ENCODE data around the gene UNC13D.
A peak's percentile ranks its signal among the peaks of the same experiment; 100 is the strongest.
"Not testable (repeated sequence)": the region's sequence is repeated elsewhere in the genome, so short reads cannot be mapped to it uniquely, and the experiment has no call there.

UNC13D gene

GRCh38 chr17:75813081-75814020 lies 30.9 kb downstream of the UNC13D start:
- FAIRE-seq = no peak
- TF ChIP-seq PAX5 (IDR thresholded peaks at IDR 0.05; ENCODE audit: insufficient read depth, low read length, severe bottlenecking) (no peak), POLR2A (IDR thresholded peaks at IDR 0.05; ENCODE audit: low read depth, low read length) (no peak), TAF1 (IDR thresholded peaks at IDR 0.05; ENCODE audit: low read depth, low read length) (no peak), SPI1 (IDR thresholded peaks at IDR 0.05; ENCODE audit: low read depth, low read length) (no peak), POLR2AphosphoS5 (IDR thresholded peaks at IDR 0.05; ENCODE audit: low read depth, low read length) (no peak), POU2F2 (IDR thresholded peaks at IDR 0.05; ENCODE audit: low read depth, low read length) (no peak)
- no peak for DNase-seq (ENCODE audit: insufficient read length, low spot score)

- FAIRE-seq = no peak
- DNase-seq (ENCODE audit: insufficient read length, low spot score) = no peak
- no peak for TF ChIP-seq SPI1 (IDR thresholded peaks at IDR 0.05; ENCODE audit: low read depth, low read length)
- no peak for TF ChIP-seq PAX5 (IDR thresholded peaks at IDR 0.05; ENCODE audit: insufficient read depth, low read length, severe bottlenecking)
- no peak for TF ChIP-seq TAF1 (IDR thresholded peaks at IDR 0.05; ENCODE audit: low read depth, low read length)
- TF ChIP-seq POLR2A (IDR thresholded peaks at IDR 0.05; ENCODE audit: low read depth, low read length) = no peak
- no peak for TF ChIP-seq POU2F2 (IDR thresholded peaks at IDR 0.05; ENCODE audit: low read depth, low read length)
- TF ChIP-seq POLR2AphosphoS5 (IDR thresholded peaks at IDR 0.05; ENCODE audit: low read depth, low read length) = no peak
Measured at GRCh38 chr17:75812096-75813013, 31.8 kb downstream of the UNC13D start.

- no peak for DNase-seq (ENCODE audit: insufficient read length, low spot score)
- FAIRE-seq = no peak
- TF ChIP-seq TAF1 (IDR thresholded peaks at IDR 0.05; ENCODE audit: low read depth, low read length) (no peak), PAX5 (IDR thresholded peaks at IDR 0.05; ENCODE audit: insufficient read depth, low read length, severe bottlenecking) (no peak), POU2F2 (IDR thresholded peaks at IDR 0.05; ENCODE audit: low read depth, low read length) (no peak), POLR2AphosphoS5 (IDR thresholded peaks at IDR 0.05; ENCODE audit: low read depth, low read length) (no peak), POLR2A (IDR thresholded peaks at IDR 0.05; ENCODE audit: low read depth, low read length) (no peak)
Measured at GRCh38 chr17:75811174-75811573, 33.0 kb downstream of the UNC13D start.

GRCh38 chr17:75810756-75811155 lies 33.4 kb downstream of the UNC13D start:
- not testable (repeated sequence) for FAIRE-seq; DNase-seq (ENCODE audit: insufficient read length, low spot score)

- no peak for TF ChIP-seq POLR2A (IDR thresholded peaks at IDR 0.05; ENCODE audit: low read depth, low read length)
- TF ChIP-seq PAX5 (IDR thresholded peaks at IDR 0.05; ENCODE audit: insufficient read depth, low read length, severe bottlenecking) = no peak
- TF ChIP-seq POU2F2 (IDR thresholded peaks at IDR 0.05; ENCODE audit: low read depth, low read length) = no peak
- no peak for TF ChIP-seq SPI1 (IDR thresholded peaks at IDR 0.05; ENCODE audit: low read depth, low read length)
- TF ChIP-seq TAF1 (IDR thresholded peaks at IDR 0.05; ENCODE audit: low read depth, low read length) = no peak
- TF ChIP-seq POLR2AphosphoS5 (IDR thresholded peaks at IDR 0.05; ENCODE audit: low read depth, low read length) = no peak
- DNase-seq (ENCODE audit: insufficient read length, low spot score) = no peak
- FAIRE-seq = no peak
Measured at GRCh38 chr17:75810216-75810615, 34.0 kb downstream of the UNC13D start.

DNA sequence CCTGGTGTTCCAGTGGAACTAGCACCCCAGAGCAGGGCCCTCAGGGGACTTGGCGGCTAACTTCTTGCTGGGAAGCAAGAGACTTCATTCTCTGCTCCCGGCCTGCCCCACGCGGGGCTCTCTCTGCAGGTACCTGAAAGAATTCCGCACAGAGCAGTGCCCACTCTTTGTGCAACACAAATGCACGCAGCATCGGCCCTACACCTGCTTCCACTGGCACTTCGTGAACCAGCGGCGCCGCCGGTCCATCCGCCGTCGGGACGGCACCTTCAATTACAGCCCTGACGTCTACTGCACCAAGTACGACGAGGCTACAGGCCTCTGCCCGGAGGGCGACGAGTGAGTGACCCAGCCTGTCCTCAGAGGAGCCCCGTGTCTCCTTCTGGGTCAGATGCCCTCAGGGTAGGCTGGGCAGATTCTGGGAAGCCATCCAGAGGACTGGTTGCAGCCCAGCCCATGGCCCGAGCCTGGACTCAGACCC lies 34.5 kb downstream of the UNC13D start:
- no peak for DNase-seq (ENCODE audit: insufficient read length, low spot score)
- no peak for FAIRE-seq
- TF ChIP-seq POLR2A (IDR thresholded peaks at IDR 0.05; ENCODE audit: low read depth, low read length) (no peak), POU2F2 (IDR thresholded peaks at IDR 0.05; ENCODE audit: low read depth, low read length) (no peak), PAX5 (IDR thresholded peaks at IDR 0.05; ENCODE audit: insufficient read depth, low read length, severe bottlenecking) (no peak), SPI1 (IDR thresholded peaks at IDR 0.05; ENCODE audit: low read depth, low read length) (no peak), TAF1 (IDR thresholded peaks at IDR 0.05; ENCODE audit: low read depth, low read length) (no peak), POLR2AphosphoS5 (IDR thresholded peaks at IDR 0.05; ENCODE audit: low read depth, low read length) (no peak)

DNA sequence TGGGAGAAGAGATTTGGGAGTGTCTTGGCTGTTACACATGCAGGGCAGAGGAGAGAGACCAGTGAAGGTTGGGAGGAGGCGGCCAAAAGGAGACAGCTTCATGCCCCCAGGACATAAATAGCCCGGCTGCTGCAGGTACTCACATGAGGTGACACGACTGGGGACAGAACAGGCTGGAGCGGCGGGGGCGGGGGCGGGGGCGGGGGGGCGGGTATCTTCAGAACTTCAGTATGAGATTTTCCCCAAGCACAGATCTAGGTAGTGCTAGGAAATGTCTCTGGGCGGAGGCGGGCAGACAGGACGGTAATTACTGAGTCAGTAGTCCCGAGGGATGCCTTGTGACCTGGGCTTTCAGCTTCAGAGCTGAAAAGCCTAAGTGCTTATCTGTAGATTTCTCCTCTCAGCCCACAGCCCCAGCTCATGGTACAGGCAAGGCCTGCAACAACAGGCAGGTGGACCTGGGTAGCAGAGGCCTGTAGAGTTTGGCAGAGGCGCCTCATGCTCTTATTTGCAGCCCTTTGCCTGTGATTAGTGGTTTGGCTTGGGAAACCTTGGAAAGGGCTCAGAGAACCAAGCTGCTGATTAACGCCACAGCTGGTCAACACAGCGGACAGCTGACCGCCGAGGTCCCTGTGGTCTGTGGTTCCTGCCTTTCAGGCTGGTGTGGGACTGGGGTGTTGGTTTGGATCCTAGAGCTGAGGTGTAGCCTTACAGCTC lies 35.1 kb downstream of the UNC13D start:
- FAIRE-seq (peak; percentile 74), DNase-seq (ENCODE audit: insufficient read length, low spot score) (peak; percentile 30)
- no peak for TF ChIP-seq PAX5 (IDR thresholded peaks at IDR 0.05; ENCODE audit: insufficient read depth, low read length, severe bottlenecking)

DNA sequence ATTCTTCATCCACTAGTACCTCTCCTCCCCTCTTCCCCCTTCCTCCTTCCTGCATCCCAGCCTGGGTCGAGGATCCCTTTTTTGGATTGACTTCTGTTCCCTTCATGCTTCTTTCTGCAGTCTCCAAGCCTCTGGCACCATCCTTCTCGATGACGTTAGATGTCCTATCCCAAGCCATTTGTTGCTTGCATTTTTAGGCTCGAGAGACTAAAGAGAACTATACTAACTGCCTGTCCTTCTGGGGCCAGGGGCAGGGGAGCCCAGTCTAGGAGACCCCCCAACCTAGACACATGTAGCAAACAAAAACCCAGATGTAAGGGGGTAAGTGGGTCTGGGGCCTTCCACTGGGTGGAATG lies 35.7 kb downstream of the UNC13D start:
- TF ChIP-seq PAX5 (IDR thresholded peaks at IDR 0.05; ENCODE audit: insufficient read depth, low read length, severe bottlenecking) (no peak), POU2F2 (IDR thresholded peaks at IDR 0.05; ENCODE audit: low read depth, low read length) (no peak), POLR2A (IDR thresholded peaks at IDR 0.05; ENCODE audit: low read depth, low read length) (no peak), SPI1 (IDR thresholded peaks at IDR 0.05; ENCODE audit: low read depth, low read length) (no peak), TAF1 (IDR thresholded peaks at IDR 0.05; ENCODE audit: low read depth, low read length) (no peak), POLR2AphosphoS5 (IDR thresholded peaks at IDR 0.05; ENCODE audit: low read depth, low read length) (no peak)
- DNase-seq (ENCODE audit: insufficient read length, low spot score) (no peak), FAIRE-seq (no peak)

DNA sequence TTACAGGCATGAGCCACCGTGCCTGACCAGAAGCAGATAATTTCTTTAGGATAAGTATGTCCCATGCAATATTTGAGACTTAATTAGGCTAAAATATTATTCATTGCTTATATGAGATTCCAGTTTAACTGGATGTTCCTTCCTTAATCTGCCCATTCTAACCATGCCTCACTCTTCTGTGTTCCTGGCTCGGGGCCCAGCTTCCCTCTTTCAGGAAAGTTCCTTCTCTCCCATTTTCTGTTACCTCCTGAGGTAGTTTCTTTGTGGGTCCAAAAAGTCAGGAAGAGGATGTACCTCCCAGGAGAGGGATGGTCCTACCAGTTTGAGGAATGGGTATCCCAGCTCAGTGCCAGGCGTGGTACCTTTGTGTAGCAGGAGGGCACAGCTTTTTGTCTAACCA lies 36.3 kb downstream of the UNC13D start:
- FAIRE-seq (no peak), DNase-seq (ENCODE audit: insufficient read length, low spot score) (no peak)
- TF ChIP-seq POU2F2 (IDR thresholded peaks at IDR 0.05; ENCODE audit: low read depth, low read length) = no peak
- TF ChIP-seq SPI1 (IDR thresholded peaks at IDR 0.05; ENCODE audit: low read depth, low read length) = no peak
- TF ChIP-seq POLR2AphosphoS5 (IDR thresholded peaks at IDR 0.05; ENCODE audit: low read depth, low read length) = no peak
- no peak for TF ChIP-seq PAX5 (IDR thresholded peaks at IDR 0.05; ENCODE audit: insufficient read depth, low read length, severe bottlenecking)
- TF ChIP-seq TAF1 (IDR thresholded peaks at IDR 0.05; ENCODE audit: low read depth, low read length) = no peak
- TF ChIP-seq POLR2A (IDR thresholded peaks at IDR 0.05; ENCODE audit: low read depth, low read length) = no peak
